TTC549 (cell line): ENCODE data around the gene AJUBA.
"Not testable (repeated sequence)": the region's sequence is repeated elsewhere in the genome, so short reads cannot be mapped to it uniquely, and the experiment has no call there.

Experiments
- FAIRE-seq: peaks from 2 replicates; lab custom pipeline; 2012; peaks lifted over from hg19 to GRCh38; lab: Jason Lieb, UNC

AJUBA gene

GRCh38 chr14:23006188-23006534, 23.8 kb upstream of the AJUBA start:
- FAIRE-seq: no peak

GRCh38 chr14:23005451-23006187, 23.3 kb upstream of the AJUBA start:
- no peak for FAIRE-seq

- not testable (repeated sequence) for FAIRE-seq
These were observed 21.9 kb upstream of the AJUBA start for GRCh38 chr14:23004274-23004673.

- no peak for FAIRE-seq
These were observed 20.2 kb upstream of the AJUBA start for GRCh38 chr14:23002592-23002991.

- FAIRE-seq: no peak
These were observed 18.5 kb upstream of the AJUBA start for GRCh38 chr14:23000860-23001259.

GRCh38 chr14:22998329-22999012, 16.1 kb upstream of the AJUBA start:
- no peak for FAIRE-seq

- no peak for FAIRE-seq
These were observed 15.4 kb upstream of the AJUBA start for GRCh38 chr14:22997676-22998323.

GRCh38 chr14:22996768-22997654, 14.7 kb upstream of the AJUBA start:
- FAIRE-seq: no peak

- FAIRE-seq: no peak
These were observed 13.7 kb upstream of the AJUBA start for GRCh38 chr14:22995889-22996625.

GRCh38 chr14:22994762-22995275, 12.5 kb upstream of the AJUBA start:
- no peak for FAIRE-seq

- no peak for FAIRE-seq
These were observed 11.2 kb upstream of the AJUBA start for GRCh38 chr14:22993517-22993916.

- no peak for FAIRE-seq
These were observed 9.5 kb upstream of the AJUBA start for GRCh38 chr14:22991852-22992251.

GRCh38 chr14:22987291-22987690, 4.9 kb upstream of the AJUBA start:
- no peak for FAIRE-seq

- peak; percentile 42 for FAIRE-seq
These were observed 4.2 kb upstream of the AJUBA start for GRCh38 chr14:22986508-22987054.

GRCh38 chr14:22985894-22986507, 3.6 kb upstream of the AJUBA start:
- no peak for FAIRE-seq

- FAIRE-seq: no peak
These were observed 2.8 kb upstream of the AJUBA start for GRCh38 chr14:22984959-22985658.

GRCh38 chr14:22981876-22982476, 375 bp downstream of the AJUBA start:
- no peak for FAIRE-seq

- FAIRE-seq: no peak
These were observed 1.1 kb downstream of the AJUBA start for GRCh38 chr14:22981090-22981875.

- FAIRE-seq: no peak
These were observed 1.7 kb downstream of the AJUBA start for GRCh38 chr14:22980672-22981089.
